SK-N-SH (cell line): ENCODE results near the gene NEIL3. TPM values are rescaled to one million over a fixed set of nuclear protein-coding genes. Genes with fewer than 3 reads are reported as not detected.
A peak's percentile ranks its signal among the peaks of the same experiment; 100 is the strongest.

Source experiments
- CTCF ChIA-PET: fragments of 300-600, 350-600 bp; formaldehyde crosslinking; extraction: SDS; loops from one replicate; lab custom pipeline; 2021; lab: Yijun Ruan, JAX
- POLR2A ChIA-PET: fragments of 350-600 bp; sonication (Branson Sonifier 250); formaldehyde crosslinking; extraction: SDS; loops from one replicate; lab custom pipeline; 2020; ENCODE audit warnings: antibody characterized with exemption, inconsistent platforms; lab: Yijun Ruan, JAX
- DNase-seq: peaks from one replicate; pipeline ENCODE4 v3.0.0; 2012
- H2AFZ ChIP-seq: fragments of 200-600 bp; sonication (generic); 2 replicates; pipeline ENCODE4 v1.8.1; 2016; ENCODE audit warnings: antibody characterized with exemption, mild to moderate bottlenecking, low read depth
- H3F3A ChIP-seq: fragments of 200-600 bp; sonication (generic); replicated peaks from 2 replicates; pipeline ENCODE3; 2016; ENCODE audit warnings: antibody characterized with exemption, mild to moderate bottlenecking; ENCODE audit not compliant: insufficient read depth
- H3K27ac ChIP-seq, 2 experiments: fragments of 200-500 bp in 1 of 2; fragments of 200-600 bp in 1 of 2; sonication (Bioruptor generic) in 1 of 2; sonication (generic), shearing (Covaris generic) in 1 of 2; 2 replicates each; pipeline versions ENCODE4 v1.5.1 to v1.6.1; 2014 to 2016; ENCODE audit warnings: low read depth in 2 of 2, inconsistent platforms in 1 of 2, low read length in 1 of 2, mild to moderate bottlenecking in 1 of 2, mixed read lengths in 1 of 2
- H3K27me3 ChIP-seq: fragments of 200-600 bp; sonication (generic), shearing (Covaris generic); 2 replicates; pipeline ENCODE4 v1.6.1; 2016; ENCODE audit warnings: mixed run types; ENCODE audit not compliant: insufficient read depth
- H3K36me3 ChIP-seq, 2 experiments: fragments of 200-500 bp in 1 of 2; fragments of 200-600 bp in 1 of 2; sonication (Bioruptor generic) in 1 of 2; sonication (generic) in 1 of 2; replicated peaks in 1 of 2; 2 replicates each; pipeline versions ENCODE3 to v1.5.1; 2014 to 2016; ENCODE audit warnings: low read length in 1 of 2, mild to moderate bottlenecking in 1 of 2; ENCODE audit not compliant: insufficient read depth in 2 of 2, control insufficient read depth in 1 of 2
- H3K4me1 ChIP-seq, 2 experiments: fragments of 200-500 bp in 1 of 2; fragments of 200-600 bp in 1 of 2; sonication (Bioruptor generic) in 1 of 2; sonication (generic), shearing (Covaris generic) in 1 of 2; 2 replicates each; pipeline versions ENCODE4 v1.5.1 to v1.6.1; 2014 to 2016; ENCODE audit warnings: low read depth in 1 of 2, low read length in 1 of 2, mixed run types in 1 of 2; ENCODE audit not compliant: insufficient read depth in 2 of 2, control insufficient read depth in 1 of 2
- H3K4me2 ChIP-seq: fragments of 200-600 bp; sonication (generic), shearing (Covaris generic); 2 replicates; pipeline ENCODE4 v1.6.1; 2017; ENCODE audit warnings: mixed run types
- H3K4me3 ChIP-seq, 2 experiments: fragments of 200-500 bp in 1 of 2; fragments of 200-600 bp in 1 of 2; sonication (Bioruptor generic) in 1 of 2; sonication (generic), shearing (Covaris generic) in 1 of 2; 2 replicates each; pipeline versions ENCODE4 v1.5.1 to v1.8.1; 2014 to 2016; ENCODE audit warnings: low read depth in 2 of 2, inconsistent platforms in 1 of 2, low read length in 1 of 2, mild to moderate bottlenecking in 1 of 2, mixed read lengths in 1 of 2, moderate library complexity in 1 of 2
- H3K79me2 ChIP-seq: fragments of 200-600 bp; sonication (generic); 2 replicates; pipeline ENCODE4 v1.8.1; 2017; ENCODE audit warnings: mild to moderate bottlenecking; ENCODE audit not compliant: insufficient read depth
- H3K9ac ChIP-seq: fragments of 200-600 bp; sonication (generic); 2 replicates; pipeline ENCODE4 v1.6.1; 2017; ENCODE audit warnings: mixed run types
- H3K9me2 ChIP-seq: fragments of 200-600 bp; sonication (generic); 2 replicates; pipeline ENCODE4 v1.6.1; 2017; ENCODE audit warnings: mixed run types
- H3K9me3 ChIP-seq: fragments of 200-600 bp; sonication (generic); 2 replicates; pipeline ENCODE4 v1.6.1; 2017; ENCODE audit warnings: mixed run types, mild to moderate bottlenecking, moderate library complexity
- H4K20me1 ChIP-seq: fragments of 200-600 bp; sonication (generic); 2 replicates; pipeline ENCODE4 v1.6.1; 2017; ENCODE audit warnings: mild to moderate bottlenecking, mixed run types; ENCODE audit not compliant: insufficient read depth
- CHD2 ChIP-seq: fragments of 150-350 bp; IDR thresholded peaks from 2 replicates; pipeline ENCODE4 v1.6.1; 2018; ENCODE audit warnings: low read length; ENCODE audit not compliant: partially characterized antibody
- CTCF ChIP-seq: fragments of 200-600 bp; sonication (generic); IDR thresholded peaks from 2 replicates; pipeline ENCODE4 v1.6.1; 2017; ENCODE audit warnings: antibody characterized with exemption, mild to moderate bottlenecking, moderate library complexity
- ELF1 ChIP-seq: IDR thresholded peaks from 2 replicates; pipeline ENCODE4 v1.4.0; 2012
- EP300 ChIP-seq, 2 experiments: IDR thresholded peaks; 2 replicates each; pipeline versions ENCODE4 v1.4.0 to v1.6.1; 2012; ENCODE audit warnings: borderline replicate concordance in 1 of 2, low read depth in 1 of 2, low read length in 1 of 2
- EZH2phosphoT487 ChIP-seq: fragments of 200-600 bp; sonication (generic); IDR thresholded peaks from 2 replicates; pipeline ENCODE4 v1.6.1; 2017; ENCODE audit warnings: low read depth, mixed run types, mild to moderate bottlenecking, antibody characterized with exemption, moderate library complexity, borderline replicate concordance
- FOSL2 ChIP-seq: IDR thresholded peaks from 2 replicates; pipeline ENCODE4 v1.4.0; 2012; ENCODE audit warnings: low read depth, mild to moderate bottlenecking, moderate library complexity, borderline replicate concordance
- FOXJ3 ChIP-seq: sonication (generic); formaldehyde crosslinking; IDR thresholded peaks from 2 replicates; pipeline ENCODE4 v1.5.1; 2020; ENCODE audit warnings: mild to moderate bottlenecking, missing genetic modification reagents
- FOXM1 ChIP-seq: IDR thresholded peaks from 2 replicates; pipeline ENCODE4 v1.4.0; 2012; ENCODE audit warnings: low read depth, mild to moderate bottlenecking
- GABPA ChIP-seq: IDR thresholded peaks from 2 replicates; pipeline ENCODE4 v1.4.0; 2012; ENCODE audit warnings: low read depth, mild to moderate bottlenecking
- GATA2 ChIP-seq: sonication (generic); formaldehyde crosslinking; IDR thresholded peaks from 2 replicates; pipeline ENCODE4 v1.5.0; 2020; ENCODE audit warnings: mild to moderate bottlenecking, missing genetic modification reagents
- IRF3 ChIP-seq: fragments of 150-350 bp; IDR thresholded peaks from 2 replicates; pipeline ENCODE4 v1.6.1; 2016; ENCODE audit warnings: mild to moderate bottlenecking, low read depth, low read length
- MAX ChIP-seq: IDR thresholded peaks from 2 replicates; pipeline ENCODE4 v1.4.0; 2012; ENCODE audit warnings: low read depth
- MXI1 ChIP-seq: IDR thresholded peaks from 2 replicates; pipeline ENCODE4 v1.6.1; 2012; ENCODE audit warnings: mild to moderate bottlenecking, low read depth, low read length, improper control_type of control experiment
- NFIC ChIP-seq: IDR thresholded peaks from 2 replicates; pipeline ENCODE4 v1.4.0; 2012; ENCODE audit warnings: borderline replicate concordance
- NRF1 ChIP-seq: IDR thresholded peaks from 2 replicates; pipeline ENCODE4 v1.6.1; 2012; ENCODE audit warnings: low read depth, mild to moderate bottlenecking, low read length
- PBX3 ChIP-seq: IDR thresholded peaks from 2 replicates; pipeline ENCODE4; 2012
- POLR2AphosphoS5 ChIP-seq: IDR thresholded peaks from 2 replicates; pipeline ENCODE4 v1.6.1; 2012; ENCODE audit warnings: low read depth, low read length
- RAD21 ChIP-seq: IDR thresholded peaks from 2 replicates; pipeline ENCODE4 v1.6.1; 2012; ENCODE audit warnings: mild to moderate bottlenecking, low read length
- RCOR1 ChIP-seq: fragments of 150-350 bp; IDR thresholded peaks from 2 replicates; pipeline ENCODE4 v1.6.1; 2017; ENCODE audit warnings: antibody characterized with exemption, low read length
- REST ChIP-seq: IDR thresholded peaks from 2 replicates; pipeline ENCODE4 v1.6.1; 2012; ENCODE audit warnings: mild to moderate bottlenecking, low read depth, low read length, moderate library complexity
- RFX5 ChIP-seq: IDR thresholded peaks from 2 replicates; pipeline ENCODE4 v1.6.1; 2012; ENCODE audit warnings: mild to moderate bottlenecking, improper control_type of control experiment, low read length
- RXRA ChIP-seq: IDR thresholded peaks from 2 replicates; pipeline ENCODE4 v1.4.0; 2012; ENCODE audit warnings: low read depth, mild to moderate bottlenecking, borderline replicate concordance
- SIN3A ChIP-seq: IDR thresholded peaks from 2 replicates; pipeline ENCODE4 v1.6.1; 2012; ENCODE audit warnings: low read depth, mild to moderate bottlenecking, low read length, moderate library complexity, borderline replicate concordance
- SMC3 ChIP-seq: IDR thresholded peaks from 2 replicates; pipeline ENCODE4 v1.6.1; 2012; ENCODE audit warnings: low read depth, low read length, improper control_type of control experiment
- TAF1 ChIP-seq: IDR thresholded peaks from 2 replicates; pipeline ENCODE4 v1.6.1; 2012; ENCODE audit warnings: low read depth, mild to moderate bottlenecking, low read length, moderate library complexity, borderline replicate concordance
- TCF12 ChIP-seq: IDR thresholded peaks from 2 replicates; pipeline ENCODE4 v1.4.0; 2012
- TEAD4 ChIP-seq: IDR thresholded peaks from 2 replicates; pipeline ENCODE4 v1.4.0; 2012; ENCODE audit warnings: mild to moderate bottlenecking, borderline replicate concordance; ENCODE audit not compliant: insufficient read depth
- YY1 ChIP-seq: IDR thresholded peaks from 2 replicates; pipeline ENCODE4 v1.4.0; 2012; ENCODE audit warnings: low read depth, mild to moderate bottlenecking
- WGBS: methylation state at CpG from one replicate; pipeline ENCODE4 v1.1.6; 2017; ENCODE audit warnings: low lambda C conversion rate; 5-methylcytosine and 5-hydroxymethylcytosine counted together
- polyA plus RNA-seq, 3 experiments: library from polyadenylated mRNA; depleted of rRNA; stranded (reverse); fragments of >200 nt; gene quantifications; 2 replicates each; pipeline ENCODE4 v1.2.3, GENCODE V29; 2012

Gene NEIL3
- polyA plus RNA-seq, 1 of the 3 experiments (the other 2 are of a cell fraction) = 3.6 TPM

GRCh38 chr4:177283167-177283566, 26.5 kb upstream of the NEIL3 start:
- no peak for DNase-seq
- no peaks in the 10 kb centered on the region for H3K36me3 ChIP-seq
- H3K9me2 ChIP-seq = no peaks in the 10 kb centered on the region
- no peaks in the 10 kb centered on the region for H3K27me3 ChIP-seq
- no peaks in the 10 kb centered on the region for H3K79me2 ChIP-seq
- H3K4me3 ChIP-seq = no peak overlapping the region
- POLR2A ChIA-PET = no interaction called here
- peak overlapping the region; percentile 35; the same call in 1 of the 2 replicates for H2AFZ ChIP-seq
- peaks cover 4% of the 10 kb centered on the region for H3F3A ChIP-seq
- no peak overlapping the region for H3K9ac ChIP-seq
- H3K9me3 ChIP-seq = no peaks in the 10 kb centered on the region
- 45% methylated on average over 2 of the region's 2 CpGs for WGBS
- H3K4me1 ChIP-seq = peaks cover 0 to 8% of the 10 kb centered on the region in 2 experiments; a peak in 2 of 4 replicates
- H3K27ac ChIP-seq = peak overlapping the region; percentile 64 to 73; a peak in 3 of 4 replicates
- H4K20me1 ChIP-seq = no peaks in the 10 kb centered on the region
- CTCF ChIA-PET = interaction anchor here (1.7 kb wide), 1 partner anchor 36 kb away, joined by 3 read pairs; no protein-coding TSS in a partner anchor
- H3K4me2 ChIP-seq = no peak overlapping the region
- TF ChIP-seq CTCF = no peak
- no peak; the same call in 1 of the 2 replicates for TF ChIP-seq RXRA
- TF ChIP-seq FOXJ3 = no peak
- no peak for TF ChIP-seq CHD2
- TF ChIP-seq RAD21 = no peak
- TF ChIP-seq TCF12 = peak; percentile 97
- TF ChIP-seq GABPA = no peak
- TF ChIP-seq FOXM1 = peak; percentile 40; the same call in 1 of the 2 replicates
- peak in 1 of 2 experiments; percentile 90; a peak in 2 of 4 replicates for TF ChIP-seq EP300 (IDR thresholded peaks at IDR 0.05; ENCODE audit: borderline replicate concordance in 1 of 2, low read depth in 1 of 2, low read length in 1 of 2)
- TF ChIP-seq PBX3 = peak; percentile 93
- no peak for TF ChIP-seq ELF1
- no peak for TF ChIP-seq GATA2 (CRISPR knock-in tag)
- TF ChIP-seq EZH2phosphoT487 = no peak
- TF ChIP-seq REST = 0 out of 2 replicates have a peak, but pooled peaks have one; percentile 37
- peak; percentile 47; the same call in 1 of the 2 replicates for TF ChIP-seq MAX
- no peak for TF ChIP-seq SMC3
- TF ChIP-seq YY1 = peak; percentile 85
- TF ChIP-seq FOSL2 = peak; percentile 45; the same call in 1 of the 2 replicates
- no peak; the same call in 1 of the 2 replicates for TF ChIP-seq TAF1
- no peak for TF ChIP-seq NRF1
- no peak for TF ChIP-seq IRF3
- TF ChIP-seq MXI1 = no peak
- TF ChIP-seq TEAD4 = peak; percentile 87
- TF ChIP-seq NFIC = peak; percentile 59; the same call in 1 of the 2 replicates
- TF ChIP-seq SIN3A = no peak
- no peak for TF ChIP-seq RCOR1
- TF ChIP-seq POLR2AphosphoS5 = peak; percentile 72; the same call in 1 of the 2 replicates
- no peak for TF ChIP-seq RFX5
